ENCODE results near the gene ABR.

DNA sequence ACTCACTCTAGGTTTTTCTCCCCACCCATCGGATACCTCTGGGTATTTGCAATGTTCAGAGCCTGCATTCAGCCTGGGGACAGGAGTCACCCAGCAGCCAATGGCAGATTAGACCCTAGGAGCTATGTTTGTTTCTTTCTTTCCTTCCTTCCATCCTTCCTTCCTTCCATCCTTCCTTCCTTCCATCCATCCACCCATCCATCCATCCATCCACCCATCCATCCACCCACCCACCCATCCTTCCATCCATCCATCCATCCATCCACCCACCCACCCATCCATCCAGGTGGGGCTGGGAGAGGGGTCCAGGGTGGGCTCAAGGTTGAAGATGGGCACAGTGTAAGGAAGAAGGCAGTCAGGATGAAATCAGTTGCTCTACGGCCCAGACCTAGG lies 142.9 kb downstream of the ABR start:
- TF ChIP-seq POLR2A (IDR thresholded peaks at IDR 0.05) = no peak
- TF ChIP-seq, protein P1, sequence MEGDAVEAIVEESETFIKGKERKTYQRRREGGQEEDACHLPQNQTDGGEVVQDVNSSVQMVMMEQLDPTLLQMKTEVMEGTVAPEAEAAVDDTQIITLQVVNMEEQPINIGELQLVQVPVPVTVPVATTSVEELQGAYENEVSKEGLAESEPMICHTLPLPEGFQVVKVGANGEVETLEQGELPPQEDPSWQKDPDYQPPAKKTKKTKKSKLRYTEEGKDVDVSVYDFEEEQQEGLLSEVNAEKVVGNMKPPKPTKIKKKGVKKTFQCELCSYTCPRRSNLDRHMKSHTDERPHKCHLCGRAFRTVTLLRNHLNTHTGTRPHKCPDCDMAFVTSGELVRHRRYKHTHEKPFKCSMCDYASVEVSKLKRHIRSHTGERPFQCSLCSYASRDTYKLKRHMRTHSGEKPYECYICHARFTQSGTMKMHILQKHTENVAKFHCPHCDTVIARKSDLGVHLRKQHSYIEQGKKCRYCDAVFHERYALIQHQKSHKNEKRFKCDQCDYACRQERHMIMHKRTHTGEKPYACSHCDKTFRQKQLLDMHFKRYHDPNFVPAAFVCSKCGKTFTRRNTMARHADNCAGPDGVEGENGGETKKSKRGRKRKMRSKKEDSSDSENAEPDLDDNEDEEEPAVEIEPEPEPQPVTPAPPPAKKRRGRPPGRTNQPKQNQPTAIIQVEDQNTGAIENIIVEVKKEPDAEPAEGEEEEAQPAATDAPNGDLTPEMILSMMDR (IDR thresholded peaks at IDR 0.05) = no peak
